Heart right ventricle (tissue), 16 donors: ENCODE measurements around the gene UBE2J2. TPM values are rescaled to one million over a fixed set of nuclear protein-coding genes. Genes with fewer than 3 reads are reported as not detected.
A peak's percentile ranks its signal among the peaks of the same experiment; 100 is the strongest.

ENCODE experiments used
- ATAC-seq, 8 donors: fragments of 200-7000 bp; cut with Tn5 transposase; one replicate each; pipeline ENCODE4 v1.9.1; 2020; ENCODE audit warnings: mild to moderate bottlenecking in 8 of 8, moderate library complexity in 8 of 8, moderate number of reproducible peaks in 1 of 8
- DNase-seq, 2 donors: peaks; one replicate each; pipeline ENCODE4 v3.0.0-alpha.2; 2020
- H3K27ac ChIP-seq, 10 donors: fragments of 200-600 bp; sonication (generic) in 2 of 10; one replicate each; pipeline versions ENCODE4 v1.5.0 to v1.8.0; 2020 to 2022; ENCODE audit warnings: mild to moderate bottlenecking in 3 of 10
- H3K27me3 ChIP-seq, 7 donors: fragments of 200-600 bp; one replicate each; pipeline ENCODE4 v1.8.0; 2021 to 2022; ENCODE audit warnings: mild to moderate bottlenecking in 2 of 7
- H3K36me3 ChIP-seq, 9 donors: fragments of 200-600 bp; sonication (generic) in 1 of 9; one replicate each; pipeline versions ENCODE4 v1.5.0 to v1.8.0; 2020 to 2022; ENCODE audit warnings: mild to moderate bottlenecking in 2 of 9
- H3K4me1 ChIP-seq, 9 donors: fragments of 200-600 bp; sonication (generic) in 1 of 9; one replicate each; pipeline versions ENCODE4 v1.5.0 to v1.8.0; 2020 to 2022; ENCODE audit warnings: mild to moderate bottlenecking in 4 of 9
- H3K4me3 ChIP-seq, 10 donors: fragments of 200-600 bp; sonication (generic) in 2 of 10; one replicate each; pipeline versions ENCODE4 v1.5.0 to v1.8.0; 2020 to 2022; ENCODE audit warnings: mild to moderate bottlenecking in 7 of 10, moderate library complexity in 2 of 10
- H3K9me3 ChIP-seq, 11 donors: fragments of 200-600 bp in 10 of 11; sonication (generic) in 2 of 11; one replicate each; pipeline versions ENCODE4 v1.5.0 to v1.8.0; 2013 to 2022; ENCODE audit warnings: mild to moderate bottlenecking in 2 of 11, control low read depth in 1 of 11, moderate library complexity in 1 of 11
- CTCF ChIP-seq, 9 donors: fragments of 200-600 bp; sonication (generic) in 2 of 9; IDR thresholded peaks; one replicate each; pipeline versions ENCODE4 v1.5.0 to v1.8.0; 2021 to 2022; ENCODE audit warnings: antibody characterized with exemption in 9 of 9, mild to moderate bottlenecking in 5 of 9, moderate library complexity in 1 of 9
- WGBS, 2 donors: extraction: QIAGEN DNeasy Blood & Tissue Kit; methylation state at CpG; one replicate each; pipeline ENCODE4 v1.1.7; 2013; ENCODE audit warnings: inconsistent platforms in 1 of 2; 5-methylcytosine and 5-hydroxymethylcytosine counted together
- intact Hi-C, 10 donors: fragments of 100-400 bp; cut with DNase I; formaldehyde crosslinking; loops; one replicate each; pipeline versions ENCODE4 v1.11.1 to v1.14.2; 2022
- polyA plus RNA-seq, 2 donors: library from polyadenylated mRNA; stranded (reverse); fragments of 200-250 nt; gene quantifications; one replicate each; pipeline ENCODE4 v1.2.3, GENCODE V29; 2013
- total RNA-seq, 10 donors: library from RNA; stranded (reverse); fragmentation: NEBNext Ultra II Directional in 3 of 10; extraction: Animal tissue kit (Norgen Biotek cat#: 25700) in 3 of 10; gene quantifications; one replicate each; pipeline versions ENCODE4 v1.2.1 to v1.2.4, GENCODE V29; 2021 to 2023
- donor health status: Arrhythmogenic right ventricular cardiomyopathy.
- donor health status: ischemic (EF 13 %, LVEDD 7.1; RV severe dilation, severe dysfunction).
- donor health status: healthy with polysubstance abuse.
- donor health status: DM: no; HTN: yes; CAD: no.
- donor health status: DM: no; HTN: no; CAD: no.
- donor health status: ischemic (EF 25% LVEDD 6.9; RV normal size, moderate dysfunction).
- donor health status: ischemic (EF 25% LVEDD 5.7; RV mildly dilated, moderate dysfunction).
- donor health status: healthy.
- donor health status: DM: yes; HTN: yes; CAD: no.
- donor health status: Ischemic cardiomyopathy.
- donor health status: ischemic (EF 35%, LVEDD 5.7; RV mildly dilated, moderate dysfunction).
- donor health status: nonischemic (EF 11% LVEDD 7.7; RV severe dilation, severe dysfunction).
- donor health status: DM: yes; HTN: yes; CAD: no.
- donor health status: PGD.
- donor health status: ischemic (EF 29% LVEDD 5.4; RV normal size, mild dysfunction).
- donor health status: nonischemic (EF 23%, LVEDD 6.1; RV moderate dilation, normal function).

The UBE2J2 gene
- total and polyA plus RNA-seq, 12 donors: 23.5 to 44.1 (median 30.5) TPM

- Histone ChIP-seq H3K27me3 (no peaks in the 10 kb centered on the region), H3K9me3 (no peaks in the 10 kb centered on the region), H3K27ac (peak overlapping the region in 4 of 10 donors; percentile 91 to 95 (median 93)), H3K36me3 (peaks cover 0 to 12% (median 0%) of the 10 kb centered on the region in 9 donors), H3K4me1 (peaks cover 23 to 41% (median 38%) of the 10 kb centered on the region in 9 donors), H3K4me3 (peak overlapping the region in 5 of 10 donors; percentile 92 to 97 (median 94))
- TF ChIP-seq CTCF (IDR thresholded peaks at IDR 0.05): no peak
- 90% methylated on average over 15 of the region's 15 CpGs for WGBS, 2 donors
- no peak for ATAC-seq
- intact Hi-C loops: loop anchor here in 1 of 10 donors (5.0 kb wide), 1 partner anchor 43 kb away; the partner anchor contains the start of genes B3GALT6 and SDF4
- DNase-seq: no peak
Measured at GRCh38 chr1:1274931-1275431, 1.3 kb upstream of the UBE2J2 start.

DNA sequence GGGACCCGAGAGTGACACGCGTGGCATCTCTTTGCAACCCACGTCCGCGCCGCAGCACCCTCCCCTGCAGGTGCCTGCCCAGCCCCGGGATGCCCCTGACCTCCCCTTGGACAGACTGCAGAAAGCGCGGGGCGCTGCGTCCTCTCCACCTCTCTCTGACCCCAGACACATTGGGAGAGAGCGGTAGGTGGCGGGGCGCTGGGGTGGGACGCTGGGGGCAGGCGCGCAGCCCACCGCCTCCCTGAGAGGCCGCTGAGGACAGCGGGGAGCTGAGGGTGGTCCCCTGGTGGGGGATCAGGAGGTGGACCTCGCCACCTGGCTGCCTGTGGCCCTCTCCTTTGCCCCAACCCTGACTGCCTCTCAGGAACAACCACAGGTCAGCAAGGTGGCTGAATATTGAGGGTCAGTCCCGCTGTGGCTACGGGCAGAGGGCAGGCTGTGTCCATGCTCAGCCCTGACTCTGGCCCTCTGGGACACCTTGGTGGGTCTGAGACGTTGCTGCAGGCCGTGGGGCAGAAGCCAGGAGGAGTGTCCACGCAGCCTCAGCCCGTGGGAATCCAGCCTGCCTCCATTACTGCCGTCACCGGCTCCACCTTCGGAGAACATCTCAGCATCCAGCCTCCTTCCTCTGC lies 761 bp upstream of the UBE2J2 start:
- intact Hi-C loops: loop anchor here in 1 of 10 donors (5.0 kb wide), 1 partner anchor 42 kb away; the partner anchor contains the start of genes B3GALT6 and SDF4
- H3K9me3 ChIP-seq: no peaks in the 10 kb centered on the region
- ATAC-seq: peak in 7 of 8 donors; percentile 18 to 63 (median 31)
- H3K4me3 ChIP-seq: peak overlapping the region; percentile 81 to 99 (median 96)
- H3K27me3 ChIP-seq: no peaks in the 10 kb centered on the region
- peak overlapping the region; percentile 50 to 95 (median 92) for H3K27ac ChIP-seq
- TF ChIP-seq CTCF (IDR thresholded peaks at IDR 0.05): peak in 1 of 9 donors; percentile 3
- peak in 1 of 2 donors; percentile 23 for DNase-seq
- peaks cover 23 to 46% (median 41%) of the 10 kb centered on the region in 9 donors for H3K4me1 ChIP-seq
- peaks cover 0 to 18% (median 0%) of the 10 kb centered on the region in 9 donors for H3K36me3 ChIP-seq
- WGBS, 2 donors: 17 to 18% methylated on average over 31 of the region's 31 CpGs

GRCh38 chr1:1273209-1273511 lies 494 bp downstream of the UBE2J2 start:
- no peaks in the 10 kb centered on the region for H3K27me3 ChIP-seq
- WGBS, 2 donors: 0% methylated on average over 26 to 31 of the region's 31 CpGs
- peaks cover 0 to 27% (median 0%) of the 10 kb centered on the region in 9 donors for H3K36me3 ChIP-seq
- ATAC-seq: no peak
- DNase-seq: no peak
- intact Hi-C loops: loop anchor here in 1 of 10 donors (5.0 kb wide), 1 partner anchor 41 kb away; the partner anchor contains the start of genes B3GALT6 and SDF4
- H3K4me3 ChIP-seq: peak overlapping the region; percentile 81 to 99 (median 96)
- no peak for TF ChIP-seq CTCF (IDR thresholded peaks at IDR 0.05)
- peak overlapping the region; percentile 53 to 95 (median 92) for H3K27ac ChIP-seq
- H3K4me1 ChIP-seq: peaks cover 26 to 49% (median 41%) of the 10 kb centered on the region in 9 donors
- no peaks in the 10 kb centered on the region for H3K9me3 ChIP-seq

DNA sequence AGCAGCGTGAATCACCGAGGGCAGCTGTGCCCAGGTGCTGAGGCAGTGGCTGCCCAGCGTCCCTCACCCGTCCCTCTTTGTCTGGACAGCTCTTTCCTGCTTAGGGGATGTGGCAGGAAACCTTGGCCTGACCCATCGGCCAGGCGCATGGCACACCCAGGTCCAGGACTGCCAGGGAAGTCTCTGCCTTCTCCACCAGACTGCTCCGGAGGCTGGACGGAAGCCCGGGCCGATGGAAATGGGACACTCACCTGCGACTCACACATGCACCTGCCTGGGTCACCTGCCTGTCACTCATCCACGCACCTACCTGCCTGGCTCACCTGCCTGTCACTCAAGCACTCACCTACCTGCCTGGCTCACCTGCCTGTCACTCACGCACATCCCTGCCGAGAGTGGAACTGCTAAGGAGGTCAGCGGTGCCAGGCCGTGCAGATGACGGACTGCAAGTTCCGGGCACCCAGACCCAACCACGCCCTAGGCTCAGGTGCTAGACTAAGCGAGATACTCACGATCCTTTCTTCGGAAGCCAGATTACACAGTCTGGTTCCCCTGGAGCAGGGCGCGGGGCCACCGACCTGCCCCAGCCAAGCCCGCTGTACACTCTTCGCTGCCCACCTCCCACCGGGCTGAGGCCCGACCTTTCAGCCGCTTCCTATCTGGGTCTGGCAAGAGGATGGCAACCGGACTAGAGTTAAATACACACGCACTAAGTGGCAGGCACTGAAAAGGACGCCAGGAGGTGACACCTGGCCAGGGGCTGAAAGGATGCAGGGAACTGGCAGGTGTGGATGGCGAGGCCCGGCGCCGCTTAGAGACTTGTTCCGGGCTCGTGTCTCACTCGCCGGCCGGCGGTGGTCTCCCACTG lies 1.1 kb downstream of the UBE2J2 start:
- Histone ChIP-seq H3K9me3 (no peaks in the 10 kb centered on the region), H3K4me1 (peaks cover 26 to 49% (median 41%) of the 10 kb centered on the region in 9 donors), H3K27ac (peak overlapping the region in 8 of 10 donors; percentile 90 to 95 (median 92)), H3K4me3 (peak overlapping the region; percentile 81 to 99 (median 96)), H3K36me3 (peaks cover 0 to 33% (median 0%) of the 10 kb centered on the region in 9 donors), H3K27me3 (no peaks in the 10 kb centered on the region)
- DNase-seq (no peak), ATAC-seq (no peak)
- intact Hi-C loops: loop anchor here in 1 of 10 donors (5.0 kb wide), 1 partner anchor 40 kb away; the partner anchor contains the start of genes B3GALT6 and SDF4
- 32 to 35% methylated on average over 43 of the region's 43 CpGs for WGBS, 2 donors
- TF ChIP-seq CTCF (IDR thresholded peaks at IDR 0.05): no peak
